Tibial nerve (tissue), 4 donors: ENCODE data around the gene OTOG. TPM values are rescaled to one million over a fixed set of nuclear protein-coding genes. Genes with fewer than 3 reads are reported as not detected.
"Not testable (repeated sequence)": the region's sequence is repeated elsewhere in the genome, so short reads cannot be mapped to it uniquely, and the experiment has no call there.

ENCODE experiments used
- DNase-seq, 2 donors: peaks; one replicate each; pipeline ENCODE4 v3.0.0-alpha.2; 2019; ENCODE audit warnings: low spot score in 2 of 2
- H3K27ac ChIP-seq, 4 donors: fragments of 200-600 bp; sonication (generic) in 3 of 4; one replicate each; pipeline ENCODE4 v1.5.1; 2017 to 2019; ENCODE audit warnings: mild to moderate bottlenecking in 1 of 4
- H3K27me3 ChIP-seq, 2 donors: fragments of 200-600 bp; sonication (generic) in 1 of 2; one replicate each; pipeline versions ENCODE4 v1.5.1 to v1.6.0; 2017 to 2019
- H3K36me3 ChIP-seq, 3 donors: fragments of 200-600 bp; sonication (generic); one replicate each; pipeline ENCODE4 v1.5.1; 2018 to 2019
- H3K4me1 ChIP-seq, 4 donors: fragments of 200-600 bp; sonication (generic) in 3 of 4; one replicate each; pipeline ENCODE4 v1.5.1; 2017 to 2019
- H3K4me3 ChIP-seq, 4 donors: fragments of 200-600 bp; sonication (generic) in 3 of 4; one replicate each; pipeline ENCODE4 v1.5.1; 2017 to 2019; ENCODE audit warnings: mild to moderate bottlenecking in 1 of 4, moderate library complexity in 1 of 4
- H3K9me3 ChIP-seq, 4 donors: fragments of 200-600 bp; sonication (generic) in 3 of 4; one replicate each; pipeline ENCODE4 v1.5.1; 2017 to 2019
- EP300 ChIP-seq, 2 donors: sonication (generic); formaldehyde crosslinking; IDR thresholded peaks; one replicate each; pipeline ENCODE4 v1.6.1; 2017; ENCODE audit warnings: antibody characterized with exemption in 2 of 2, mild to moderate bottlenecking in 1 of 2
- POLR2A ChIP-seq, 2 donors: fragments of 450-650 bp; IDR thresholded peaks; one replicate each; pipeline ENCODE4 v1.6.1; 2017; ENCODE audit warnings: antibody characterized with exemption in 2 of 2, mild to moderate bottlenecking in 2 of 2, moderate library complexity in 2 of 2
- WGBS, 2 donors: methylation state at CpG; one replicate each; pipeline ENCODE4 v1.1.5; 2018; 5-methylcytosine and 5-hydroxymethylcytosine counted together
- total RNA-seq, 4 donors: library from RNA; depleted of rRNA; stranded (reverse); fragments of >200 nt; gene quantifications; one replicate each; pipeline ENCODE4 v1.1.0, GENCODE V29; 2016
- TF ChIP-seq, protein P1 (sequence below), 5 experiments: fragments of 200-600 bp in 3 of 5; fragments of 450-650 bp in 2 of 5; sonication (generic) in 3 of 5; IDR thresholded peaks; one replicate each; pipeline ENCODE4 v1.5.1; 2016 to 2019; ENCODE audit warnings: antibody characterized with exemption in 5 of 5, mild to moderate bottlenecking in 3 of 5, moderate library complexity in 2 of 5

Gene OTOG
- total RNA-seq, 4 donors from 2014 or later, result not detected

DNA sequence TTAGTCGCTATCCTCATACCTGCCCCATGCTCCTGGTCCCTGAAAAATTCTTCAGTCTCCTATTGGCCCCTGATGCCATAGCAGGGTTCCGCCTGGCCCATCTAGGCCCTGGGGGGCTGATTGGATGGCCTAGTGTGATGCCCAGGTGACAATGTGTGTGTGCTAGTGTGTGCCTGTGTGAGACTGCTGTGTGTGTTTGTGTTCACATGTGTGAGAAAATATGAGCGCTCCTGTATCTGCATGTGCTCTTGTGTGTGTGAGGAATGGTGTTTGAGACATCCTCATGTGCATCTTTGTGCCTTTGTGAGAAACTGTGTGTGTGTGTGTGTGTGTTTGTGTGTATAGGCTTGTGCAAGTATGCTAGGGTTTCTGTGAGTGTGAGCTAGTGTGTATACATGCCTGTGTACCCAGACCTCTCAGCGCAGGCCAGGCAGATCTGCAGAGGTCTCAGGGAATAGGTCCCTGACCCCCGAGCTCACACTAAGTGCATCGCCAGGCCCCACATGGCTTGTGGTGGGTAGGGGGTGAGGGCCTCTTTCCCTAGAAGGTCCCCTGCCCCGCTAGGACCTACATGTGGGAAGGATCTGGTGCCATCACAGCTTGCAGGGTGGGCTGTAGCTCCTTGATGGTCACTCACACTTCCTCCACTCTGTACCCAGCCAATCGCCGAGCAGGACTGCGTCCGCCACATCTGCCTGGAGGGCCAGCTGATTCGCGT is 64.6 kb downstream of the OTOG start:
- TF ChIP-seq EP300 (IDR thresholded peaks at IDR 0.05) (no peak), POLR2A (IDR thresholded peaks at IDR 0.05) (no peak)
- TF ChIP-seq, protein P1, sequence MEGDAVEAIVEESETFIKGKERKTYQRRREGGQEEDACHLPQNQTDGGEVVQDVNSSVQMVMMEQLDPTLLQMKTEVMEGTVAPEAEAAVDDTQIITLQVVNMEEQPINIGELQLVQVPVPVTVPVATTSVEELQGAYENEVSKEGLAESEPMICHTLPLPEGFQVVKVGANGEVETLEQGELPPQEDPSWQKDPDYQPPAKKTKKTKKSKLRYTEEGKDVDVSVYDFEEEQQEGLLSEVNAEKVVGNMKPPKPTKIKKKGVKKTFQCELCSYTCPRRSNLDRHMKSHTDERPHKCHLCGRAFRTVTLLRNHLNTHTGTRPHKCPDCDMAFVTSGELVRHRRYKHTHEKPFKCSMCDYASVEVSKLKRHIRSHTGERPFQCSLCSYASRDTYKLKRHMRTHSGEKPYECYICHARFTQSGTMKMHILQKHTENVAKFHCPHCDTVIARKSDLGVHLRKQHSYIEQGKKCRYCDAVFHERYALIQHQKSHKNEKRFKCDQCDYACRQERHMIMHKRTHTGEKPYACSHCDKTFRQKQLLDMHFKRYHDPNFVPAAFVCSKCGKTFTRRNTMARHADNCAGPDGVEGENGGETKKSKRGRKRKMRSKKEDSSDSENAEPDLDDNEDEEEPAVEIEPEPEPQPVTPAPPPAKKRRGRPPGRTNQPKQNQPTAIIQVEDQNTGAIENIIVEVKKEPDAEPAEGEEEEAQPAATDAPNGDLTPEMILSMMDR (IDR thresholded peaks at IDR 0.05), result no peak
- H3K27me3 ChIP-seq, result no peaks in the 10 kb centered on the region
- H3K27ac ChIP-seq, result no peak overlapping the region
- 90 to 97% methylated on average over 4 to 12 of the region's 13 CpGs for WGBS, 2 donors
- no peaks in the 10 kb centered on the region for H3K4me1 ChIP-seq
- no peak overlapping the region for H3K4me3 ChIP-seq
- no peaks in the 10 kb centered on the region for H3K36me3 ChIP-seq
- DNase-seq, result no peak
- H3K9me3 ChIP-seq, result no peaks in the 10 kb centered on the region

DNA sequence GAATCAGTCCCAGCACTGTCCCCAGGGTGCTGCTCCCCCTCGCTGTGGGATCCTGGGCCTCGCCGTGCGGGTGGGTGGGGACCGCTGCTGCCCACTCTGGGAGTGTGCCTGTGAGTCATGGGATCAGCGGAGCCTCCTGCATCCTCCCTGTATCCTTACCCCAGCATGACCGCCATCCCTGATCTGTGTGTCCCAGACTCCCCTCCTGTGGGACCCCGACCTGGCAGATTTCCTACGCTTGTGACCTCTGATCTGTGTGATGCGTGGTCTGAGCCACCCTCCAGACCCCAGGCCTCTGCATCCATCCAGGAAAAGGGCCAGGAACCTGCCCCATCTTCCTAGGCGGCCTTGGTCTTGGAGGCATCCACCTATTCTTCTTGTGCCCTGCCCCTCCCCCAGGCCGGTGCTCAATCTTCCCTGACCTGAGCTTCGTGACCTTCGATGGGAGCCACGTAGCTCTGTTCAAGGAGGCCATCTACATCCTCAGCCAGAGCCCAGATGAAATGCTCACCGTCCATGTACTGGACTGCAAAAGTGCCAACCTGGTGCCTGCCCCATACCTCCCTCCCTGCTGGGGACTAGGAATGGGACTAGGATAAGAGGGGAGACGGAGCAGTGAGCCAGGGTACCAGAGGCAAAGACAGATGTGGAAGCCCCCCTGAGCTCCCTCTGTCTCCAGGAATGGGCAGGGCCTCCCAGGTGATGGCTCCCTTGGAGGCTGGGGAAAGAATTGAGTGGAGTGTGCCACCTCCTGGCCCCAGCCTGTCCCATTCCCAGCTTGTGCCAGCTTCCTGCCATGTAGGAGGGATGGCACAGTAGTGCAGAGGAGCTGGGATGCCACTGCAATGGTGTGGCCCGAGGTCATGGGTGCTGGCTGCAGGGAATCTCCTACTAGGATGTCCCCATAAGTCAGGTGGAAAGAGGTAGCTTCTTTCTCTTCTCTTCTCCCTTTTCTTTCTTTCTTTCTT is 65.4 kb downstream of the OTOG start:
- no peak for DNase-seq
- Histone ChIP-seq H3K4me3 (no peak overlapping the region), H3K4me1 (no peaks in the 10 kb centered on the region), H3K27ac (no peak overlapping the region), H3K27me3 (no peaks in the 10 kb centered on the region), H3K36me3 (no peaks in the 10 kb centered on the region), H3K9me3 (no peaks in the 10 kb centered on the region)
- TF ChIP-seq EP300 (IDR thresholded peaks at IDR 0.05) (no peak), POLR2A (IDR thresholded peaks at IDR 0.05) (no peak)
- TF ChIP-seq, protein P1 (IDR thresholded peaks at IDR 0.05), result no peak
- WGBS, 2 donors, result 76 to 81% methylated on average over 16 to 18 of the region's 18 CpGs

DNA sequence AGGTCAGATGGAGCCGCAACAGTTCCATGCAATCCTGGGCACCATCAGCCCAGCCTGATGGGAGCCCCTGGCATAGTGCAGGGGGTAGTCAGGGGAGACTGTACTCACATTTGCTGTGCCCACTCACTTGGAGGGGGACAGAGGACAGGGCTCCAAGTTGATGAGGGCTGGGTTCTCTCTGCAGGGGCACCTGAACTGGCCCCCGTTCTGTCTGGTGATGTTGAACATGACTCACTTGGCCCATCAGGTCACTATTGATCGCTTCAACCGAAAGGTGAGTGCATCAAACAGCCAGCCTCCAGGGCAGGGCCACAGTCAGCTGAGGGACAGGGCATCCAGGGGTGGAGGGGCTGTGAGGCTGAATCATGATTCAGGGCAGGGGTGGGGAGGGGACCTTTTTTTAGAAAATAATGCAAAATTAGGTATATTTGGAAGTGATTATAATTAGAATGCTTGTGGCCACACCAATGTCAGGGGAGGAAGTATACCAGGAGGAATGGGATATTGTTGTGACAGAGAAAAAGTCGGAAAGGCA is 66.4 kb downstream of the OTOG start:
- no peaks in the 10 kb centered on the region for H3K4me1 ChIP-seq
- no peak overlapping the region for H3K27ac ChIP-seq
- 81 to 90% methylated on average over 5 of the region's 5 CpGs for WGBS, 2 donors
- no peaks in the 10 kb centered on the region for H3K36me3 ChIP-seq
- TF ChIP-seq EP300 (IDR thresholded peaks at IDR 0.05) (no peak), POLR2A (IDR thresholded peaks at IDR 0.05) (no peak)
- TF ChIP-seq, protein P1 (IDR thresholded peaks at IDR 0.05), result no peak
- no peak overlapping the region for H3K4me3 ChIP-seq
- no peaks in the 10 kb centered on the region for H3K27me3 ChIP-seq
- H3K9me3 ChIP-seq, result no peaks in the 10 kb centered on the region
- DNase-seq, result no peak

DNA sequence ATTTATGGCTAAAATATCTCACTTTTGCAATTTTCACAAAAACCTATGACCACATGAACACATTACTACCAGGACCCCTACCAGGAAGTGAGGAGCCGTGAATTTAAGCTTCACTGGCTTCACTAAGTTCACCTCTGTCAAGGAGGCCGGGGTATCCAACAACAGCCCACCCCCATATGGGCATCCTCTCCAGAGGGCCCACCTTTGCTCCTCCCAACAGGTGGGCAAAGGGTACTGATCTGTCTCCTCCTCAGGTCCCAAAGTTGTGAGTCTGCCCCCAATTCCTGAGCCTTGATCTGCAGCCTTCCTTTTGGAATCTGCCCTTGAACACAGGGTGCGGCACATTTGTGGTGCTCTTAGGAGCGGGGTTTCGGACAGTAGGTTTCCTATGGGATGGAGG is 66.9 kb downstream of the OTOG start:
- whole genome bisulfite sequencing, 2 donors, result 88% methylated on average over 5 of the region's 5 CpGs
- Histone ChIP-seq H3K4me3 (no peak overlapping the region), H3K4me1 (no peaks in the 10 kb centered on the region), H3K27me3 (no peaks in the 10 kb centered on the region), H3K27ac (no peak overlapping the region), H3K36me3 (no peaks in the 10 kb centered on the region), H3K9me3 (peaks cover 0 to 4% (median 0%) of the 10 kb centered on the region in 4 donors)
- DNase-seq, result no peak
- TF ChIP-seq EP300 (IDR thresholded peaks at IDR 0.05), result no peak
- TF ChIP-seq, protein P1 (IDR thresholded peaks at IDR 0.05), result no peak
- TF ChIP-seq POLR2A (IDR thresholded peaks at IDR 0.05), result no peak

DNA sequence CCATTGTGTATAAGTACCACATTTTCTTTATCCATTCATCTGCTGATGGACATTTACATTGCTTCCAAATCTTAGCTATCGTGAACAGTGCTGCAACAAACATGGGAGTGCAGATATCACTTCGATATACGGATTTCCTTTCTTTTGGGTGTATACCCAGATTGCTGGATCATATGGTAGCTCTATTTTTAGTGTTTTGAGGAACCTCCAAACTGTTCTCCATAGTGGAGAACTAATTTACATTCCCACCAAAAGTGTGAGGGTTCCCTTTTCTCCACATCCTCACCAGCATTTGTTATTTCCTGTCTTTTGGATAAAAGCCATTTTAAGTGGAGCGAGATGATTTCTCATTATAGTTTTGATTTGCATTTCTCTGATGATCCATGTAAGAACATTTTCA is 75.7 kb downstream of the OTOG start:
- not testable (repeated sequence) for H3K27me3 ChIP-seq, H3K27ac ChIP-seq, H3K36me3 ChIP-seq, H3K4me1 ChIP-seq, H3K4me3 ChIP-seq, DNase-seq
- 83 to 87% methylated on average over 4 of the region's 4 CpGs for WGBS, 2 donors
- H3K9me3 ChIP-seq, result peaks cover 0 to 34% (median 5%) of the 10 kb centered on the region in 4 donors
